K562 (cell line): ENCODE results near the gene RFT1. TPM values are rescaled to one million over a fixed set of nuclear protein-coding genes. Genes with fewer than 3 reads are reported as not detected.

Source experiments
- CEBPB ChIP-seq: fragments of 450-650 bp; IDR thresholded peaks from 2 replicates; pipeline ENCODE4 v1.6.1; 2016; ENCODE audit warnings: missing genetic modification characterization, missing compliant biosample characterization
- CTCF ChIP-seq, 3 experiments: IDR thresholded peaks in 2 of 3; conservative IDR thresholded peaks in 1 of 3; 2 replicates each; pipeline ENCODE4 v1.5.1; 2011 to 2012; ENCODE audit warnings: low read length in 3 of 3, mild to moderate bottlenecking in 3 of 3, control low read depth in 2 of 3, improper control_type of control experiment in 1 of 3, inconsistent platforms in 1 of 3, low read depth in 1 of 3, mixed read lengths in 1 of 3, moderate library complexity in 1 of 3; ENCODE audit not compliant: insufficient read depth in 2 of 3
- HMGXB4 ChIP-seq: sonication (generic); formaldehyde crosslinking; IDR thresholded peaks from 2 replicates; pipeline ENCODE4 v1.8.1; 2023; ENCODE audit warnings: mild to moderate bottlenecking, missing genetic modification reagents
- LEF1 ChIP-seq: fragments of 450-650 bp; IDR thresholded peaks from 2 replicates; pipeline ENCODE4 v1.6.1; 2016; ENCODE audit warnings: mild to moderate bottlenecking
- MYNN ChIP-seq, 2 experiments: sonication (generic); formaldehyde crosslinking in 1 of 2; IDR thresholded peaks; 2 replicates each; pipeline versions ENCODE4 v1.5.0 to v1.6.1; 2016 to 2020; ENCODE audit warnings: antibody characterized with exemption in 1 of 2, missing genetic modification reagents in 1 of 2
- POLR2AphosphoS2 ChIP-seq: IDR thresholded peaks from 2 replicates; pipeline ENCODE4 v1.6.1; 2012; ENCODE audit warnings: low read length, improper control_type of control experiment
- SIRT6 ChIP-seq: IDR thresholded peaks from one replicate; pipeline ENCODE4 v1.6.1; 2012; ENCODE audit warnings: low read depth, mild to moderate bottlenecking, control low read depth, inconsistent platforms, low read length, moderate library complexity
- SOX6 ChIP-seq: fragments of 450-650 bp; IDR thresholded peaks from 2 replicates; pipeline ENCODE4 v1.6.1; 2014; ENCODE audit warnings: mild to moderate bottlenecking
- STAT5A ChIP-seq: IDR thresholded peaks from 2 replicates; pipeline ENCODE4 v1.6.1; 2012; ENCODE audit warnings: low read length, inconsistent platforms, borderline replicate concordance
- polyA plus RNA-seq, 8 experiments: library from polyadenylated mRNA; depleted of rRNA in 4 of 8; stranded (reverse) in 5 of 8; unstranded in 3 of 8; fragments of >200 nt; fragmentation: Nextera tagmentation in 2 of 8; fragmentation: Illumina TruSeq in 1 of 8; extraction: Ambion mirVana in 2 of 8; extraction: Trizol in 1 of 8; gene quantifications; 2 replicates each; pipeline versions ENCODE4 v1.2.1 to v1.2.3, GENCODE V29; 2011 to 2014; ENCODE audit warnings: inconsistent platforms in 1 of 8, missing spikeins in 1 of 8
- total RNA-seq, 7 experiments: library from RNA; depleted of rRNA in 6 of 7; stranded (reverse); fragments of >200 nt in 6 of 7; fragmentation: Illumina TruSeq in 2 of 7; extraction: Trizol in 2 of 7; gene quantifications; 2 replicates each; pipeline versions ENCODE4 v1.2.1 to v1.2.3, GENCODE V29; 2011 to 2021; ENCODE audit warnings: low replicate concordance in 1 of 7

Gene RFT1
- total and polyA plus RNA-seq, 9 of the 15 experiments (the other 6 are each of a cell fraction or from before 2014, with no cell fraction given) = 4.4 to 23.8 (median 8.9) TPM

- TF ChIP-seq HMGXB4 (no peak), CEBPB (tag) (no peak), LEF1 (no peak), STAT5A (no peak), MYNN (IDR thresholded peaks at IDR 0.05) (no peak), MYNN (CRISPR knock-in tag; IDR thresholded peaks at IDR 0.05) (no peak), SIRT6 (no peak), CTCF (IDR thresholded peaks at IDR 0.05 in 2 of 3, conservative IDR thresholded peaks at IDR 0.05 in 1 of 3; ENCODE audit: insufficient read depth in 2 of 3, low read depth in 1 of 3, low read length in 3 of 3) (no peak), SOX6 (no peak), POLR2AphosphoS2 (no peak)
Measured at GRCh38 chr3:53156368-53156834, 26.2 kb upstream of the RFT1 start (continued).
